ENCODE results near the gene BHLHE41.

BHLHE41 gene

DNA sequence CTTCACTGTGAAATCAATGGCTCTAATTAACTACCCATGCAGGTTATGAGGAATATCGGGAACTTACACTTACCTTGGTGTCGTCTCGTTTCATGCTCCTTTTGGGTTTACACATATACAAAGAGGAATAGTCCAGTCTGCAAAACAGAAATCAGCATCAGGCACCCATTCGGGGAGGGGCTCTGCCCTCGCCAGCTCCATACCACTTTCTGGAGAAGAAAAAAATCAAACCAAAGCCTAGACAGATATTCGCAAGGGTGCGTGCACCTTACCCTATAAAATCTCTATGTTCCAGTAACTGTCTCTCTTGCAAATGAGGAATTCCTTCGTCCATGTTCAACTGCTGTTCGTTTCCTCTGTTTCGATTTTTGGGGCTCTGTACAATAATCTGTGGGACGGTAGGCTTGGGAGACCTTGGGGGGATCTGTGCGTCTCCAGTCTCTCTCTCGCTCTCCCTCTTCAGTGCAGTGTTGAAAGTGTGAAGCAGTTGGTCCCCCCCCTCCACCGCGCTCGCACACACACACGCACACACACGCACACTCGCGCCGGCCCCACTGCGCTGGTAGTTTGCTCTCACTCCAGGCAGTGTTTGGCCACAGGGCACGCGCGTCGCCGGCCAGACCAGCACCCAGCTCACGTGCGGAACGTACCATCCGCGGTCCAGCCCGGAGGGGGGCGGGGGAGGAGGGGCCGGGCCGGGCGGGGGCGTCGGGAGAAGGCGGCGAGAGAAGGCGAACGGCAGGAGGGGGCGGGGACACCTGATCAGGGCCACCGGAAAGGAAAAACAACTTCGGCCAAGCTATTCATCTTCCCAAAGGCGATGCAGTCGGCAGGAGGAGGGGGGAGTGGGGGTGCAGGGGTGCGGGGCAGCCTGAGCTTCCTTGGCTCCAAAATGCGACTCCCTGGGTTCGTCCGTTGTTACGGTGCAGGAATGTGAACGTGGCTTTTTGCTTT is at the start of gene BHLHE41:
Gene BHLHE41, minus strand, starts transcription at position 592 of the 954 bp plus-strand sequence. Its CDS starts 258 bp downstream, at position 334.
- no peak for DNase-seq

DNA sequence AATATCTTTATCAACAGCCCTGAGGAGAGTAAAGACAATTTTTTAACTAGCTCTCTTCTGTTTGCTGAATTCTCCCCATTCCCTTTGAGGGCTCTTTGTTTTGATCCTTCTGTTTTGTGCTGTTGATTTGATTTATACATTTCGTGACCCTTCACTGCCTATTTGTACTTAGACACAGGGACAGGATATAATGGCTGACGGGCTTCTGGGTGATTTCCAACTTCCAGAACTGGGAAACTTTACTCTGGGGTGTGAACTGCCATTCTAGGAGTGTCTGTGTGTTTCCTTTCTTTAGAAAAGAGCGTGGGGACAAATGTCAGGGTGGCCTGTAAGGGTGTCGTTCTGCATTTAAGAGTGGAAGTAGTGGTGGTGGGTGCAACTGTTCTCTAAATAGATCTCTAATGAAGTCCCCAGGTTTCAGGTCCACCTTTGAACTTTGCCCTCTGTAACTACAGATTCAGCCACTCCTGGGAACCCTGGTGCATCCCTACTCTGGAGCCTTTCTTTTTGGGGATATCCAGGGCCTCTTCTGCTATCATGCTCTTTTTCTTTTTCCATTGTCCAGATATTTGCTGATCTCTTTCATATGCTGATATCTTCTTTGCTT is 48.2 kb upstream of the BHLHE41 start:
- DNase-seq: no peak

DNA sequence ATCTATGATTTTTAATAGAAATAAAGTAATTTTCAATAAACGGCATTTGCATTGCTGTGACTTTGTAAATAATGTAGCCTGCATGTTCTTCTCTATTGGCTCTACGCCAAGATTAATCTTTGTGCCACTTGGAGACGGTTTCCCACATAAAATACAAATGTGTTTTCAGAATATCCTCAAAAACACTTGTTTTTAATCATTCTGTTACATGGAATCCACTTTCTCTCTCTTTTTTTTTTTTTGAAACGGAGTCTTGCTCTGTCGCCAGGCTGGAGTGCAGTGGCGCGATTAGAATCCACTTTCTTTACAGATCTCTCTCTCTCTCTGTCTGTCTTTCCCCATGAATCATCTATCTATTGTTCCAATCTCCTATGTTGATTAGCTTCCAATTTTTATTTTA is 47.7 kb upstream of the BHLHE41 start:
- DNase-seq: no peak

GRCh38 chr12:26172013-26172412 is 47.2 kb upstream of the BHLHE41 start:
- no peak for DNase-seq

DNA sequence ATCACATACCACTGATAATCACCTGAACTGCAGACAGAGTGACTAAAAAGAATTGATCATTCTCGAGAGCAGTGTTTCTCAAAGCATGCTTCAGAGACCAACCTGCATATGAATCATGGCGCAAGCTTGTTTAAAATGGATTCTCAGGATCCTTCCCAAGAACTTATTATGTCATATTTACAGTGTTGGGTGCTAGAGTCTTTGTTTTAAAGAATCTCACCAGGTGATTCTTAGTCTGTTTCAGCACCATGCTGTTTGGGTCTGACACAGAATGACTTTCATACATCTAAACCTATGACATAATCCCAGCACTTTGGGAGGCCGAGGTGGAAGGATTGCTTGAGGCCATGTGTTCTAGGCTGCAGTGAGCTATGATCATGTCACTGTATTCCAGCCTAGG is 39.3 kb upstream of the BHLHE41 start:
- no peak for DNase-seq

- DNase-seq: no peak
Observed at GRCh38 chr12:26162905-26163304, 38.1 kb upstream of the BHLHE41 start.

DNA sequence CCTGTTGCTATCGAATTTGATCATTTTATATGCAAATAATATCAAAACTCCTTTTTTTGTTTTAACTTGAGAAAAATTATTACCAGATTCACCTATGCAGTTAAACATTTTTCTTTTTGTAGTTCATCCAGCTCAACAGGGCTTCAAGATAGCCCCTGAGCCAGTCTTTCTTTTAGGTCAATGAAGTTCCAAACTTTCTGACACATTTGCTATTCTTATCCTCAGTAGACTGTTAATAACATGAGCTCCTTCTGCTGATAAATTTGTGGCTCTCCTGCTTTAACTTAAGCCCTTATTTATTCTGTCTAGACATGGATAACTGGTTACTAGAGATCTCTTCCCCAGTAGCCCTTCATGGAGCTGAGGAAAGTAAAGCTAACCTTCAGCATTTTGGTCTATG is 37.3 kb upstream of the BHLHE41 start:
- no peak for DNase-seq

DNA sequence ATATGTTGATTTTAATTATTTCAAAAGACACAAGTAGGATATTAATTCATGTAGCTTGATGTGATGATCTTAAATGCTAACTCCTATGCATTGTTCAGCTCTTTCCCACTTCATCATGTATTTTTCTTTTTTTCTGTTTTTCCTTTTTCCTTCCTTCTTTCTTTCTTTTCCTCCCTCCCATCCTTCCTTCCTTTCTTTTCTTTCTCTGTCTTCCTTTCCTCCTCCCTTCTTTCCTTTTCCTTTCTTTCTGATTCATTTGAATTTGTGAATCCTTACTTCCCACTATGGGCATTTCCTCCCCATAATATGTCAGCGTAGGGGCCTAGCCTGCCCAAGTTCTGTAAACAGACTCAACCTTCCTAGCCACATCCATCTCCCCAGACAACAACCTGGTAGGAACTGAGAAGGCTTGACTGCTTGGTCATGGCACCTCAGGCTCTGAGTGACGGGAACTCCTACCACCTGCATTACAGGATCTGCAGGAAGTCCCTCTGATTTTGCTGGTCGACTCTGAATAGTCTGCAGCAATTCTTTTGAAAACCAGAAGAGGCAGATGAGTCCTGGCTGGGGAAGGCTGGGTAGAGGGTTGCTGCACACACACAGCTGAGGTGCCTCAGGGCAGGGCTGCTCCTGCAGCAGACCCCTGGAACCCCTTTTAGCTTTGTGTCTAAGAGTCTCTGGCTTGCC is 33.4 kb upstream of the BHLHE41 start:
- DNase-seq: no peak

- DNase-seq: no peak
Observed at GRCh38 chr12:26157001-26157400, 32.2 kb upstream of the BHLHE41 start.

- DNase-seq: no peak
Observed at GRCh38 chr12:26156201-26156871, 31.5 kb upstream of the BHLHE41 start.

- no peak for DNase-seq
Observed at GRCh38 chr12:26153421-26154154, 28.8 kb upstream of the BHLHE41 start.

- DNase-seq: no peak
Observed at GRCh38 chr12:26152507-26153102, 27.8 kb upstream of the BHLHE41 start.

DNA sequence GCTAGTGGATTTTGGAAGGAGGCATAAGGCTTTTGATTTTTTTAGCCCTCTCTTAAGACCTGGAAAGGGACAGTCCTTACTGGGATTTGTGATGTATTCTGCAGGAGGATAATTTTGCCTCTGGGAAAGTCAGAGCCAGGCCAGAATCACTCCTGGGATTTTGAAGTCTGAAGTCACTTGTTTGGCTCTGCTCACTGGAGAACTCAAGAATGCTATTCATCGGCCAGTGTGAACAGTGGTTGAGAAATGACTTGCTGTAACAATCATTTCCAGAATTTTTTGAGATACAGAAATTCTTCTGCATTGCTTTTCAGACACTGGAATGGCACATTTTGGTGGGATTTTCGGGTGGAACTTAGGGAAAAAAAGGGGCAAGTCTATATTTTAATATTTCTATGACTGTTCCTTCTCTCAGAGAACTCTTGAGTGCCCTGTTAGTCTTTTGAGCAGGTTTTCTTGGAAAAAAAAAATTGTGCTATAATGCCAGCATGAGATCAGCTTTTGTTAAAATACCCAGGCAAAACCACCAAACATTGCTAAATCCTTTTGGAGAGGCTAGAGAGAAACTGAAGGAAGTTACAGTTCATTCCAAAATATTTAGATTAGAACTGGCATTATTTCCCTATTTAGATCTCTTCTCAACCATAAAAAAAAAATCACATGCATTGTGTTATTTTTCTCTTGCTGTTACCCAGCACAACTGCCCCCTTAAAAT is 26.1 kb upstream of the BHLHE41 start:
- DNase-seq: no peak

- DNase-seq: no peak
Observed at GRCh38 chr12:26149968-26150500, 25.2 kb upstream of the BHLHE41 start.

DNA sequence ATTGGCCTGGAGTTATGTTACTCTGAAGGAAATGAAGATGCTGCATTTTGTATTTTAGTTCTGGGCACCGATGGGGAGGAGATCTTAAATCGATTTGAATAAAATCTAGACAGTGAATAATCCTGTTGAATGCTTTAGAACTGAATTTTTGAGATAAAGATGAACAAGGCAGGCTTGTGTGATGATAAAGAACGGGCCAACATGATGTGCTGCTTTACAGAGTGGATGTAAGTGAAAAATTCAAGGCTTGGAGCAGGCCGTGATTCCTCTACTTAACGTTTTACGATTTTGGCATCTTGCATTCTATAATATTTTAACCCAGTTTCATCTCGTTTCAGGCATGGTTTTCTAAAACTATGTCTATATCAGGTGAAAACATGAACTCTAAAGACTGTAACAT is 23.5 kb upstream of the BHLHE41 start:
- DNase-seq: no peak

DNA sequence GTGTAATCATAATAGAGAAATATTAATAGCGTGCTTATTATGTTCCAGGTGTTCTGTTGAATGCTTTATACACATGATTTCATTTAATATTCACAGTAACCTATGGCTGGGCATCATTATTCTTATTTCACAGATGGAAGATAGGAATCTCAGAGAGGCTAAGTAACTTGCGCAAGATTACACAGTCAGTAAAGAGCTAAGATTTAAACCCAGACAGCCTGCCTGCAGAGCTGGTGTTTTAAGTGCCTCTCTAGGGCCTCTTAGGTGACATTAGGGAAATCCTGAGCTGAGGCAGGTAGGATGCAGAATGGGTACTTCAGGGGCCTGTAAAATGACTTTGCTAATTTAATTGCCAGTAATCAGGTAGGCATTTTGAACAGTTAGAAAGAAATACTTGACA is 18.5 kb upstream of the BHLHE41 start:
- DNase-seq: no peak

DNA sequence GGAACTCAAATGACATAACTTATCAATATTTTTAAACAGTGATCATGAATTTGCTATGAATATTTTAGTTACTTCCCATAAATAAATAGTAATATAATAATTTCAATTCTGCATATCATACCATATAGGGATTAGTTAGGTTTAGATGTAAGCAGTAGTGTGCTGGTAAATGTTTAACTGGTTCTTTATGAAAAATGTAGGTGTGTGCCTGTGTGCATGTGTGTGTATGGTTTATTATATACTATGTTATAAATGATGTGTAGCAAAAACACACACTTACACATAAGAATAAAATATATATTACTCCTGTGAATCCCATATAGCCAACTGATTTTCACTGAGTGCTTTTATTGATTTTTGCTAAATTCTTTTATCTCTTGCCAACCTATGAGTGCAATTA is 14.0 kb upstream of the BHLHE41 start:
- DNase-seq: no peak

- DNase-seq: no peak
Observed at GRCh38 chr12:26136688-26137087, 11.9 kb upstream of the BHLHE41 start.

DNA sequence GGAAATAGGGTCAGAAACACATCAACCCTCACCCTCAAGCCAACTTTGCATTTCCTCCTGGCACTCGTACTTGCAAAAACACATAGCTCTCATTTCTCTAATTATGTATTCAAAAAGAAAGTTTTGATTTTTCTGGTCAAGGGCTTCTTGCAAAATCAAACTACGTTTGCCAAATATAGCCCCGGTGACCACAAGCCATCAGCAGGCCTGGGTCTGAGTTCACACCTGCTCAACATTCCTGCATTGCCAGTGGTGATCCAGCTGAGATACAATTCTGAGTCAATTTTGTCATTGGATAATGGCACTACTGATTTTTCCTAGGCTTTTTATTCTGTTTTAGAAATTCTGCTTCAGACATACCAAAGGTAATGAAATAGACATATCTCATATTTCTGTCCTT is 10.7 kb upstream of the BHLHE41 start:
- no peak for DNase-seq

DNA sequence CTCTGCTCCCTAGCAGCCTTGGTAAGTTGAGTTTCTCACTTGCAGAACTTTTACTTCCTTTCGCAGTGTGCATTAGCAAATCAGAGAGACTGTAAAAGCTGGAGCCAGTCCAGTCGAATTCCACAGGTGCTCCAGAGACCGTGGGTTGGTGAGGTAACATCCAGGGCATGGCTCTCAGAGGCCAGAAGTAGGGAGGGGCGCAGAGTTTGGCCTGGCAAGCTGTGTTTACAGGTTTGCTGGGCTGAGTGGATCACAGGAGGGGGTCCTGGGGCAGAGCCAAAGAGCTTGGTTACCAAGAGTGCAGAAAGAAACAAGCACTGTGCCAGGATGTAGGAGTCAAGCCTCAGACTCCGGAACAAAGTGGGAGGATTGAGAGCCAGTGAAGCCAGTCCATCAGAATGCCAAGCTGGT is 10.2 kb upstream of the BHLHE41 start:
- DNase-seq: no peak

DNA sequence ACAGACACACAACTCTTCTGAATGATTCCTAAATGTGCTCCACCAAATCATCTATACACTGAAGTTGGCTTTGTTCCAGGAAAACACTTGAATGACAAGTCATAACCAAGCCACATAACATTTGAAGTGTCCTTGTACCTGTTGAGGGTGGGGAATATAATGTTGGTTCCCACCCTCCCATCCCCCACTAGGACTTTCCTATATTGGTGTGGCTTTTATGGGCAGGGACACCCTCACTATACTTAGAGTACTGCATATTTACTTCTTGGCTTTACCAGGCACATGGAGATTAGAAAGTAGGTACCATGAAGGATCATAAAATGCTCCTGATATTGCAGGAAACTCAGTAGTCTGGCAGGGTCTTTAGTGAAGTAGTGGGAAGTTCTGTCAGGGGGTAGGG is 9.7 kb upstream of the BHLHE41 start:
- DNase-seq: no peak
